ENCODE results near the gene SLC25A47.
"Not testable (repeated sequence)": the region's sequence is repeated elsewhere in the genome, so short reads cannot be mapped to it uniquely, and the experiment has no call there.

Gene SLC25A47

GRCh38 chr14:100325231-100325632, 2.1 kb downstream of the SLC25A47 start:
- DNase-seq (ENCODE audit: low spot score): no peak

- DNase-seq (ENCODE audit: low spot score): no peak
Observed at GRCh38 chr14:100325958-100326357, 2.8 kb downstream of the SLC25A47 start.

GRCh38 chr14:100327128-100327527, 4.0 kb downstream of the SLC25A47 start:
- DNase-seq (ENCODE audit: low spot score): no peak

- DNase-seq (ENCODE audit: low spot score): no peak
Observed at GRCh38 chr14:100328495-100329163, 5.5 kb downstream of the SLC25A47 start.

GRCh38 chr14:100329233-100330006, 6.3 kb downstream of the SLC25A47 start:
- no peak for DNase-seq (ENCODE audit: low spot score)

GRCh38 chr14:100330007-100330344, 6.8 kb downstream of the SLC25A47 start:
- DNase-seq (ENCODE audit: low spot score): no peak

- no peak for DNase-seq (ENCODE audit: low spot score)
Observed at GRCh38 chr14:100330388-100330931, 7.3 kb downstream of the SLC25A47 start.

GRCh38 chr14:100332071-100332639, 9.0 kb downstream of the SLC25A47 start:
- no peak for DNase-seq (ENCODE audit: low spot score)

- DNase-seq (ENCODE audit: low spot score): peak; percentile 46
Observed at GRCh38 chr14:100332797-100333196, 9.7 kb downstream of the SLC25A47 start.

- DNase-seq (ENCODE audit: low spot score): no peak
Observed at GRCh38 chr14:100333311-100333710, 10.2 kb downstream of the SLC25A47 start.

- no peak for DNase-seq (ENCODE audit: low spot score)
Observed at GRCh38 chr14:100333827-100334226, 10.7 kb downstream of the SLC25A47 start.

GRCh38 chr14:100334904-100335303, 11.8 kb downstream of the SLC25A47 start:
- DNase-seq (ENCODE audit: low spot score): no peak

GRCh38 chr14:100336618-100337530, 13.7 kb downstream of the SLC25A47 start:
- no peak for DNase-seq (ENCODE audit: low spot score)

- no peak for DNase-seq (ENCODE audit: low spot score)
Observed at GRCh38 chr14:100339766-100340422, 16.8 kb downstream of the SLC25A47 start.

- DNase-seq (ENCODE audit: low spot score): no peak
Observed at GRCh38 chr14:100340423-100340813, 17.3 kb downstream of the SLC25A47 start.

GRCh38 chr14:100341301-100342031, 18.3 kb downstream of the SLC25A47 start:
- peak; percentile 79 for DNase-seq (ENCODE audit: low spot score)

GRCh38 chr14:100342195-100342594, 19.1 kb downstream of the SLC25A47 start:
- no peak for DNase-seq (ENCODE audit: low spot score)

- not testable (repeated sequence) for DNase-seq (ENCODE audit: low spot score)
Observed at GRCh38 chr14:100342826-100343225, 19.7 kb downstream of the SLC25A47 start.

GRCh38 chr14:100344657-100345056, 21.5 kb downstream of the SLC25A47 start:
- DNase-seq (ENCODE audit: low spot score): not testable (repeated sequence)

- DNase-seq (ENCODE audit: low spot score): no peak
Observed at GRCh38 chr14:100345711-100346110, 22.6 kb downstream of the SLC25A47 start.
